Mesodermal cell (in vitro differentiated cells): Measurements from ENCODE around the gene MRGPRX2.

Experiments used
- H3K27ac ChIP-seq: 2 replicates; pipeline ENCODE4 v1.7.0; 2013; ENCODE audit warnings: mild to moderate bottlenecking, low read depth, low read length, moderate library complexity; ENCODE audit not compliant: severe bottlenecking
- H3K36me3 ChIP-seq: 2 replicates; pipeline ENCODE4 v1.7.1; 2013; ENCODE audit warnings: mild to moderate bottlenecking, low read length, moderate library complexity; ENCODE audit not compliant: control insufficient read depth, insufficient read depth
- H3K4me1 ChIP-seq: one replicate; pipeline ENCODE4 v1.7.1; 2013; ENCODE audit warnings: mild to moderate bottlenecking, low read length; ENCODE audit not compliant: insufficient read depth, control insufficient read depth, poor library complexity, severe bottlenecking
- H3K4me3 ChIP-seq: 2 replicates; pipeline ENCODE4 v1.7.0; 2013; ENCODE audit warnings: low read length, control low read depth, mild to moderate bottlenecking; ENCODE audit not compliant: insufficient read depth, poor library complexity, severe bottlenecking; ENCODE audit errors: extremely low read depth
- H3K9me3 ChIP-seq: 2 replicates; pipeline ENCODE4 v1.7.1; 2013; ENCODE audit warnings: mild to moderate bottlenecking, low read length, moderate library complexity; ENCODE audit not compliant: control insufficient read depth
- WGBS, 2 experiments: methylation state at CpG; one replicate each; pipeline ENCODE4 v1.1.5; 2013; ENCODE audit warnings: missing lambda C conversion rate in 2 of 2; ENCODE audit not compliant: insufficient coverage in 2 of 2; 5-methylcytosine and 5-hydroxymethylcytosine counted together

Gene MRGPRX2

DNA sequence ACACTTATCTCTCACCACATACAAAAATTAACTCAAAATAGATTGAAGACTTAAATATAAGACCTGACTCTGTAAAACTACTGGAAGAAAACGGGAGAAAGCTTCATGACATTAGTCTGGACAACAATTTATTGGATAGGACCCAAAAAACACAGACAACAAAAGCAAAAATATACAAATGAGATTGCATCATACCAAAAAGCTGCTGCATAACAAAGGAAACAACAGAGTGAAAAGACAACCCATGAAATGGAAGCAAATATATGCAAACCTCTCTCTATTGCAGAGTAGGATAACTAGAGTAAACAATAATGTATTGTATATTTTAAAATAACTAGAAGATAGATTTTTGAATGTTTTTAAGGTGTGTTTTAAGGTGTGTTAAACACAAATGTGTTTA lies 11.2 kb downstream of the MRGPRX2 start:
- no peaks in the 10 kb centered on the region for H3K4me1 ChIP-seq
- H3K4me3 ChIP-seq: no peak overlapping the region
- H3K36me3 ChIP-seq: no peaks in the 10 kb centered on the region
- no peak overlapping the region for H3K27ac ChIP-seq
- WGBS, 2 experiments: no CpG with 5 or more reads among the region's 1 CpG
- H3K9me3 ChIP-seq: no peaks in the 10 kb centered on the region

DNA sequence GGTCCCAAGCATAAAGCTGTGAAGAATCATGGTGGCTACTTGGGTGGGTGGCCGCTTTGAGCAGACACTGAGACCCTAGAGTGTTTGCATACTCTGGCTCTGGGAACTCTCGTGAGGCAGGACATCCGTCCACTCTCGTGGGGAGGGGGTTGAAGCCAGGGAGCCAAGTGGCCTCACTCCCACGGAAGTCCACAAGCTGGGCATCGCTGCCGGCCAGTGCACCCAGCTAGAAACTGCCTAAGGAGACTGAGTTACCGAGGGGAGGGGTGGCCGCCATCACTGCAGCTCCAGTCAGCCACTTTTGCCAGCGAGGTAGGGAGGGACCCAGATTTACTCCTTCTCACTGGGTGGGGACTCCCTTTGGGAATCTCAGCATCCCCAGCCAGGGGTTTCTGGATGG lies 20.5 kb downstream of the MRGPRX2 start:
- no peaks in the 10 kb centered on the region for H3K4me1 ChIP-seq
- H3K9me3 ChIP-seq: no peaks in the 10 kb centered on the region
- H3K27ac ChIP-seq: no peak overlapping the region
- H3K4me3 ChIP-seq: no peak overlapping the region
- H3K36me3 ChIP-seq: no peaks in the 10 kb centered on the region
- WGBS, 2 experiments: 84 to 85% methylated on average over 10 of the region's 10 CpGs

DNA sequence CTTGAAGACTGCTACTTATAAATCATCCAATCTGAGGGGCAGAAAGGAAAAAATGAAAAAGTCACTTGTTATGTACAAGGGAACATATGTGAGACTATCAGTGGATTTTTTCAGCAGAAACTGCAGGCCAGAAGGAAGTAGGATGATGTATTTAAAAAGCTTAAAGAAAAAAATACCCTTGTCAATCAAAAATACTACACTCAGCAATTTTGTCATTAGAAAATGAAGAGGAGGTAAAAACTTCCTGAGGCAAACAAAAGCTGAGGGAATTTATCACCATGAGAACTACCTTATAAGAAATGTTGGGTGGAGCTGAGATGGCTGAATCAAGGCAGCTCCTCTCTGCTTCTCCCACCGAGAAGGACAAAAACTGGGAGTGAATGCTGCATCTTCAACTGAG lies 21.1 kb downstream of the MRGPRX2 start:
- WGBS, 2 experiments: 67% methylated on average over 1 of the region's 1 CpG; no CpG with 5 or more reads in 1 of the 2 experiments
- H3K9me3 ChIP-seq: no peaks in the 10 kb centered on the region
- no peak overlapping the region for H3K27ac ChIP-seq
- H3K4me1 ChIP-seq: no peaks in the 10 kb centered on the region
- no peaks in the 10 kb centered on the region for H3K36me3 ChIP-seq
- no peak overlapping the region for H3K4me3 ChIP-seq

DNA sequence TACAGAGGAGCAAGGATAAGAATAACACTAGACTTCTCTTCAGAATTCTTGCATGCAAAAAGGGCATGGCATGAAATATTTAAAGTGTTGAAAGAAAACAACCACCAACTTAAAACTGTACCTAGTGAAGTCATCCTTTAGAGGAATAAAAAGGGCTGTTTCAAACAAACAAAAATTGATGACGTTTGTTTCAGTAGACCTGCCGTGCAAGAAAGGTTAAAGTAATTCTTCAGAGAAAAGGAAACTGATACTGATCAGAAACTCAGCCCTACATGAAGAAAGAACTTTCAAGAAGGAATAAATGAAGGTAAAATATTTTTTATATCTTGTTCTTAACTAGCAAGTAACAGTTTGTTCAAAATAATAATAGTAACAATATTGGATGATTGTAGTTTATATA lies 27.5 kb downstream of the MRGPRX2 start:
- H3K27ac ChIP-seq: no peak overlapping the region
- H3K4me1 ChIP-seq: no peaks in the 10 kb centered on the region
- no peaks in the 10 kb centered on the region for H3K36me3 ChIP-seq
- 80% methylated on average over 1 of the region's 2 CpGs; no CpG with 5 or more reads in 1 of the 2 experiments for WGBS, 2 experiments
- H3K9me3 ChIP-seq: no peaks in the 10 kb centered on the region
- H3K4me3 ChIP-seq: no peak overlapping the region

DNA sequence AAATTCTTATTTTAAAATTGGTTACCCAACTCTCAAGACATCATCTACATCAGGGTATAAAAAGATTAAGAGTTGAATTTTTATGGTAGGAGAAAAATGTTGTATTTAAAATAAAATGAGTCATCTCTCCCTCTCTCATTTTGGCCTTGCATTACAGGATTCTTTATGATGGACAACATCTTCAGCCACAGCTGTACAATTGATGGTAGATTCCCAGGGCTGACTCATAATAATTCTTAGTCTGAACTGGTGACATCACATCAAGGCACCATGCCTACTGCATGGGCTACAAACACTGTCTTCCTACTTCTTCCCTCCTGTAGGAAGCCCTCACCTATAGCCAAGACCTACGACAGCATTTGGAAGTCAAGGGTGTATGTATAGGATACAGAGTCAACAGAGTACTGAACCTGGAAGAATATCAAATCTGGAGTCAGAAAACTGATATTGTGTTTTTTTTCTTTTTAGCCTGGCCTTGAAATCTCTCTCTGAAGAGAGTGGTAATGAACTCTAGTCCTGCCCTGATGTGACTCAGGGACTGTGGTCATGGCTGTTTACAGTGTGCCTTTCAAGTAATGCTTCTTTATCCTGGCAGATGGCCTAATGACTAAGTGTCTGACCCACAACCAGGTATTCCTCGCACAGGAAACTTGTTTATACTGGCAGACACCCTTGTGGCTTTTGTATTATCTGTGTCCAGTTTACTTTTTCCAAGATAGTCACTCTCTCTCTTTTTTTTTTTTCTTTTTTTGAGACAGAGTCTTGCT lies 32.5 kb downstream of the MRGPRX2 start:
- Histone ChIP-seq H3K4me3 (no peak overlapping the region), H3K27ac (no peak overlapping the region), H3K9me3 (no peaks in the 10 kb centered on the region), H3K36me3 (no peaks in the 10 kb centered on the region), H3K4me1 (no peaks in the 10 kb centered on the region)
- 90% methylated on average over 1 of the region's 2 CpGs; no CpG with 5 or more reads in 1 of the 2 experiments for WGBS, 2 experiments

DNA sequence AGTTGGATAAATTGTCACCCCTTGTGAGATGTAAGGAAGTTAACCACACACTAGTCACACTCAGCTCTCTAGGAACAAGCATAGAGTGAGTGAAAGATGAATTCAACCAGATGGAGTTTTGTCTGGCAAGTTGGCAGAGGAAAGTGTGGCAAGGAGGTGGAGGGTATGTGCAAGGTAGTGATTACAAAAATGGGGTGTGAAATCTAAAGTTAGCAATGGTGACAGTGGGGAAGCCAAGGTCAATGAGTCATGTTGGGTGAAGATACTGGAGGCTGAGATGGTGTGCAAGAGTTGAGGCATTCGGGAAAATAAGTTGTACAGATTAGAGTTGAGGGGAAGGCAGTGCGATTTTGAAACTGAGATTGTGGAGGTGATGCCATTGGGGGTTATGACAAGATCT lies 33.7 kb downstream of the MRGPRX2 start:
- 86 to 96% methylated on average over 2 of the region's 2 CpGs for WGBS, 2 experiments
- H3K9me3 ChIP-seq: no peaks in the 10 kb centered on the region
- H3K4me1 ChIP-seq: no peaks in the 10 kb centered on the region
- no peak overlapping the region for H3K27ac ChIP-seq
- no peak overlapping the region for H3K4me3 ChIP-seq
- H3K36me3 ChIP-seq: no peaks in the 10 kb centered on the region

DNA sequence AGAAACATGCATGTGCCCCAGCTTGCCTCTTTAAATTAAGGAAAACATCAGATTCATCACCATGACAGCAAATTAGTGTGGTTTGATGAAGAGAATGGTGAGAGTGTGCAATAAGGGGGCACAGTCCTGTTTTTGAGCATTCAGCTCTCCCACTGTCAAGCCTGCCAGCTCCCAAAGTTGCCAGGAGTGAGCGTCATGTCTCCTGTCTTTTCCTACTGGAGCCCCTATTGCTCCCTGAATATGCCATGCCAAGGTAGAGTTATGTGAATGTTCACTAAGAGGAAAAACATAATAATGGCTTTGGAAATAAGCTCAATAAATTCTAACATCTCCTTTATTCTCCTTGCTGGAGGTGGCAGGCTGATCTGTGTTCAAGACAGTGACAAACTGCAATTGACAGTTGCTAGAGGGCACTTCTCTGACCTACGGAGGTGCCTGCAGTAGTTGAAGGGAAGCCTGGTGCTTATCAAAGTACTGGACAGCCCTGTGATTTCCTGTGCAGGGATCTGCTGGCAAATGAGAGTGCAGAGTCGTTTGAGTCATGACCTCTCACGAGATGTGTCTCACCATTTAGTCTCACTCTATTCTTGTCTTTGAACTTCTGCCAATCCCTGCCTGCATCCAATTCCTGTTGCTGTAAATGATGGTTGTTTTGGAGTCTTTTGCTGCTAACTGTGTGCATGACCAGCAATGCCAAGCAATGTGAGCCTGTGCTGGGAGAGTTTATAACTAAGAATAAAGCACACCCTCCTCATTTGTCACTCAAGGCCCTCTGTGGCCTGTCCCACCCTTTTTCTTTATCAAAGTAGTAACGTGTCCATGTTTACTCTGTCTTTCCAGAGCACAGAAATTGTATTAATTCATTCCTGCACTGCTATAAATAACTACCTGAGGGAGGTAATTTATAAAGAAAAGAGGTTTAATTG lies 34.8 kb downstream of the MRGPRX2 start:
- Histone ChIP-seq H3K27ac (peak overlapping the region; percentile 3), H3K36me3 (no peaks in the 10 kb centered on the region), H3K4me1 (no peaks in the 10 kb centered on the region), H3K9me3 (no peaks in the 10 kb centered on the region), H3K4me3 (no peak overlapping the region)
- WGBS, 2 experiments: 64 to 80% methylated on average over 4 of the region's 5 CpGs

DNA sequence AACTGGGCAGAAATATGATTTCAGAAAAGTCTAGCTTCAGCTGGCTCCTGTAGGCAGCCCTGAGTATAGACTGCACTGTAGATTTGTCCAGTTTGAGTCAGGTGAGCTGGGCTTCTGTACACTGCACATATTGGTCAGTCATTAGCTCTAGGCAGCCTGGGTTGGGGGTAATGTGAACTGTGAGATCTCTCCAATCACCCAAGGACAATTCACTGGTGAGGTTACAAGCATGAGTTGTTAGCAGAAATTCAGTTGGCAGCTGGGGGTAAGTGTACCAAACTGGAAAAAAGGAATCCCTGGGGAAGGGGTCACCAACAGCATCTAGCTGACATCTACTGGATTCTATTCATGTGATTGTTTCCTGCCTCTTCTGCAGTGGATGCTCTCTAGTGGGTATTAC lies 39.7 kb downstream of the MRGPRX2 start:
- no peaks in the 10 kb centered on the region for H3K36me3 ChIP-seq
- no peaks in the 10 kb centered on the region for H3K9me3 ChIP-seq

DNA sequence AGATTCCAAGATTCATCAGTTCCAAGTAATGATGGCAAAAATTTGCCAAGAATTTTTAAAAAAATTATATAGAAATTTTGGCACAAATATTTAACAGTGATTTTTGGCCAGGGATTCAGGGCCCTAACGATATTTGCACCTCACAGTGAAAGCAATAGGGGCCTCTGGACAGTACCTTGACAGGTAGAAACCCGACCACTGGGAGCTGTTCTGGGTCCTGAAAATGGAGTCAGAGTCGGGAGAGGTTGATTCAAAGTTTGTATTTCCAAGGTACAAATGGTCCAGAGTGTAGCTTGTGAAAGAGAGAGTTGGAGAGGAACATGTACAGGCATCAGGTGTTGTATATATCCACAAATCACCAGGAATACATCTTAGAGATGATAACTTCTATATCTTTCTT lies 41.6 kb downstream of the MRGPRX2 start:
- Histone ChIP-seq H3K9me3 (no peaks in the 10 kb centered on the region), H3K4me3 (no peak overlapping the region), H3K4me1 (no peaks in the 10 kb centered on the region), H3K36me3 (no peaks in the 10 kb centered on the region), H3K27ac (no peak overlapping the region)
- WGBS, 2 experiments: 14 to 26% methylated on average over 1 to 3 of the region's 3 CpGs

More for the DNA sequence above, 39.7 kb downstream of the MRGPRX2 start:
- no peaks in the 10 kb centered on the region for H3K4me1 ChIP-seq
- no peak overlapping the region for H3K4me3 ChIP-seq
- H3K27ac ChIP-seq: no peak overlapping the region

DNA sequence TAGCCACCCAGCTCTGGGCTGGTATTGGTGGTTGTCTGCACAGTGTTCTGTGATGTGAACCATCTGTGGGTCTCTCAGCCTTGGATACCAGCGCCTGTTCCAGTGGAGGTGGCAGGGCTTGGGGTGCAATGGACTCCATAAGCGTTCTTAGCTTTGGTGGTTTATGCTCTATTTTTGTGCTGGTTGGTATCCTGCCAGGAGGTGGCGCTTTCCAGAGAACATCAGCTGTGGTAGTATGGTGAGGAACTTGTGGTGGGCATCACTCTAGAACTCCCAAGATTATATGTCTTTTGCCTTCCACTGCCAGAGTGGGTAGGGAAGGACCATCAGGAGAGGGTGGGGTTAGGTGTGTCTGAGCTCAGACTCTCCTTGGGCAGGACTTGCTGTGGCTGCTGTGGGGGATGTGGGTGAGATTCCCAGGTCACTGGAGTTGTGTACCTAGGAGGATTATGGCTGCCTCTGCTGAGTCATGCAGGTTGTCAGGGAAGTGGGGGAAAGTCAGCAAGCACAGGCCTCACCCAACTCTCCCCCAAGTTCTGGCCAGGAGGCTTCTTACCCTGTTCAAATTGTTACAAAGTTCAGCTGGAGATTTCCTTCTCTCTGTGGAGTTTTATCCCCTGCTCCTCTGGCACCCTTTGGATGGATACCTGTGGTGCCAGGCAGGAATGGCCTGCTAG lies 47.2 kb downstream of the MRGPRX2 start:
- H3K9me3 ChIP-seq: no peaks in the 10 kb centered on the region
- WGBS, 2 experiments: 80 to 83% methylated on average over 1 to 3 of the region's 3 CpGs
- H3K36me3 ChIP-seq: no peaks in the 10 kb centered on the region
- H3K27ac ChIP-seq: no peak overlapping the region
- H3K4me1 ChIP-seq: no peaks in the 10 kb centered on the region
- H3K4me3 ChIP-seq: no peak overlapping the region
